Measurements from ENCODE around the gene GPR152. TPM values are rescaled to one million over a fixed set of nuclear protein-coding genes. Genes with fewer than 3 reads are reported as not detected.

Gene GPR152
- polyA plus RNA-seq, 1 donor from 2014 or later, result 1.8 TPM

GRCh38 chr11:67463680-67464410 is 11.3 kb upstream of the GPR152 start:
- Mint-ChIP-seq H3K4me1 (peaks cover 22 to 34% (median 34%) of the 10 kb centered on the region in 3 donors), H3K36me3 (no peaks in the 10 kb centered on the region), H3K27me3 (no peaks in the 10 kb centered on the region), H3K27ac (peak overlapping the region; percentile 89 to 96 (median 96)), H3K9me3 (no peaks in the 10 kb centered on the region), H3K4me3 (peak overlapping the region; percentile 86 to 96 (median 93))

- no peaks in the 10 kb centered on the region for H3K36me3 Mint-ChIP-seq
- H3K27ac Mint-ChIP-seq, result peak overlapping the region in 2 of 3 donors; percentile 59 to 89
- peak overlapping the region in 3 of 4 donors; percentile 49 to 91 (median 81) for H3K4me3 Mint-ChIP-seq
- no peaks in the 10 kb centered on the region for H3K27me3 Mint-ChIP-seq
- no peaks in the 10 kb centered on the region for H3K9me3 Mint-ChIP-seq
- H3K4me1 Mint-ChIP-seq, result peaks cover 22 to 35% (median 35%) of the 10 kb centered on the region in 3 donors
Measured at GRCh38 chr11:67463186-67463585, 10.7 kb upstream of the GPR152 start.

GRCh38 chr11:67458266-67458665 is 5.7 kb upstream of the GPR152 start:
- no peaks in the 10 kb centered on the region for H3K27me3 Mint-ChIP-seq
- no peaks in the 10 kb centered on the region for H3K9me3 Mint-ChIP-seq
- H3K27ac Mint-ChIP-seq, result peak overlapping the region; percentile 16 to 91 (median 79)

GRCh38 chr11:67457453-67457852 is 4.9 kb upstream of the GPR152 start:
- peaks cover 2% of the 10 kb centered on the region for H3K36me3 Mint-ChIP-seq
- peak overlapping the region in 2 of 4 donors; percentile 47 to 84 for H3K4me3 Mint-ChIP-seq
- H3K9me3 Mint-ChIP-seq, result no peaks in the 10 kb centered on the region
- H3K27me3 Mint-ChIP-seq, result no peaks in the 10 kb centered on the region
- H3K27ac Mint-ChIP-seq, result peak overlapping the region; percentile 59 to 80 (median 67)
- H3K4me1 Mint-ChIP-seq, result peaks cover 19 to 25% (median 20%) of the 10 kb centered on the region in 3 donors

More at GRCh38 chr11:67458266-67458665, 5.7 kb upstream of the GPR152 start:
- H3K4me1 Mint-ChIP-seq, result peaks cover 20 to 28% (median 22%) of the 10 kb centered on the region in 3 donors
- H3K4me3 Mint-ChIP-seq, result no peak overlapping the region
- H3K36me3 Mint-ChIP-seq, result peaks cover 2% of the 10 kb centered on the region

GRCh38 chr11:67456068-67456705 is 3.7 kb upstream of the GPR152 start:
- no peaks in the 10 kb centered on the region for H3K9me3 Mint-ChIP-seq
- no peak overlapping the region for H3K4me3 Mint-ChIP-seq
- H3K4me1 Mint-ChIP-seq, result peaks cover 19 to 28% (median 20%) of the 10 kb centered on the region in 3 donors
- no peaks in the 10 kb centered on the region for H3K27me3 Mint-ChIP-seq
- H3K36me3 Mint-ChIP-seq, result peaks cover 2% of the 10 kb centered on the region
- peak overlapping the region in 1 of 3 donors; percentile 80 for H3K27ac Mint-ChIP-seq

- peak within 1 kb of the TSS in 1 of 4 donors; percentile 58 for H3K4me3 Mint-ChIP-seq
- no peak within 1 kb of the TSS for H3K27ac Mint-ChIP-seq
- H3K27me3 Mint-ChIP-seq, result peaks cover under 1% of the 10 kb centered on the region
- H3K36me3 Mint-ChIP-seq, result peaks cover 2% of the 10 kb centered on the region
- no peaks in the 10 kb centered on the region for H3K9me3 Mint-ChIP-seq
- H3K4me1 Mint-ChIP-seq, result peaks cover 15 to 27% (median 18%) of the 10 kb centered on the region in 3 donors
Measured at GRCh38 chr11:67455054-67455453, 2.5 kb upstream of the GPR152 start, which contains the start of gene CABP4. Gene CABP4 (plus strand): TSS chr11:67455354. CDS start chr11:67455424, 70 bp downstream.

GRCh38 chr11:67453816-67454732 is 1.5 kb upstream of the GPR152 start:
- Mint-ChIP-seq H3K4me1 (peaks cover 13 to 25% (median 16%) of the 10 kb centered on the region in 3 donors), H3K4me3 (no peak overlapping the region), H3K27me3 (peaks cover 2% of the 10 kb centered on the region), H3K36me3 (peaks cover 2% of the 10 kb centered on the region), H3K9me3 (no peaks in the 10 kb centered on the region), H3K27ac (no peak overlapping the region)

GRCh38 chr11:67451658-67451976 is 912 bp downstream of the GPR152 start:
- peak overlapping the region in 1 of 3 donors; percentile 35 for H3K27ac Mint-ChIP-seq
- no peaks in the 10 kb centered on the region for H3K36me3 Mint-ChIP-seq
- no peaks in the 10 kb centered on the region for H3K9me3 Mint-ChIP-seq
- H3K4me1 Mint-ChIP-seq, result peaks cover 11 to 28% (median 19%) of the 10 kb centered on the region in 3 donors
- peaks cover 3% of the 10 kb centered on the region for H3K27me3 Mint-ChIP-seq
- peak overlapping the region in 1 of 4 donors; percentile 14 for H3K4me3 Mint-ChIP-seq

- Mint-ChIP-seq H3K9me3 (no peaks in the 10 kb centered on the region), H3K4me1 (peaks cover 15 to 31% (median 25%) of the 10 kb centered on the region in 3 donors), H3K36me3 (no peaks in the 10 kb centered on the region), H3K27ac (peak overlapping the region in 1 of 3 donors; percentile 35), H3K27me3 (peaks cover 3% of the 10 kb centered on the region), H3K4me3 (peak overlapping the region in 1 of 4 donors; percentile 14)
Measured at GRCh38 chr11:67450796-67451657, 1.5 kb downstream of the GPR152 start.

- Mint-ChIP-seq H3K36me3 (no peaks in the 10 kb centered on the region), H3K27me3 (peaks cover 3% of the 10 kb centered on the region), H3K9me3 (no peaks in the 10 kb centered on the region), H3K27ac (peak overlapping the region; percentile 67 to 94 (median 68)), H3K4me1 (peaks cover 26 to 43% (median 39%) of the 10 kb centered on the region in 3 donors), H3K4me3 (peak overlapping the region in 3 of 4 donors; percentile 33 to 74 (median 51))
Measured at GRCh38 chr11:67449116-67449844, 3.2 kb downstream of the GPR152 start.

- Mint-ChIP-seq H3K27ac (peak overlapping the region; percentile 67 to 100 (median 80)), H3K4me1 (peaks cover 35 to 43% (median 39%) of the 10 kb centered on the region in 3 donors), H3K4me3 (peak overlapping the region in 3 of 4 donors; percentile 9 to 99 (median 82)), H3K27me3 (peaks cover 3% of the 10 kb centered on the region), H3K9me3 (no peaks in the 10 kb centered on the region), H3K36me3 (no peaks in the 10 kb centered on the region)
Measured at GRCh38 chr11:67448220-67448609, 4.3 kb downstream of the GPR152 start.

GRCh38 chr11:67445515-67445914 is 7.0 kb downstream of the GPR152 start:
- peaks cover 3% of the 10 kb centered on the region for H3K27me3 Mint-ChIP-seq
- H3K36me3 Mint-ChIP-seq, result no peaks in the 10 kb centered on the region
- H3K4me3 Mint-ChIP-seq, result peak overlapping the region; percentile 54 to 99 (median 86)
- no peaks in the 10 kb centered on the region for H3K9me3 Mint-ChIP-seq
- peak overlapping the region; percentile 98 to 100 (median 99) for H3K27ac Mint-ChIP-seq
- peaks cover 49 to 58% (median 57%) of the 10 kb centered on the region in 3 donors for H3K4me1 Mint-ChIP-seq

Data from IgD-negative memory B cell (primary cell).